ENCODE measurements around the gene IFNLR1.

Gene IFNLR1

GRCh38 chr1:24155011-24155782 lies 31.9 kb downstream of the IFNLR1 start:
- H3K4me3 ChIP-seq (replicated peaks in 1 of 2; ENCODE audit: low read depth in 2 of 2, low read length in 2 of 2): no peak overlapping the region
- no peak for DNase-seq (ENCODE audit: low read depth in 2 of 2)
- no peak for TF ChIP-seq CTCF (IDR thresholded peaks at IDR 0.05; ENCODE audit: low read depth, low read length)

GRCh38 chr1:24154215-24154614 lies 32.9 kb downstream of the IFNLR1 start:
- TF ChIP-seq CTCF (IDR thresholded peaks at IDR 0.05; ENCODE audit: low read depth, low read length): no peak
- no peak for DNase-seq (ENCODE audit: low read depth in 2 of 2)
- H3K4me3 ChIP-seq (replicated peaks in 1 of 2; ENCODE audit: low read depth in 2 of 2, low read length in 2 of 2): no peak overlapping the region

GRCh38 chr1:24152631-24153494 lies 34.2 kb downstream of the IFNLR1 start:
- no peak overlapping the region for H3K4me3 ChIP-seq (replicated peaks in 1 of 2; ENCODE audit: low read depth in 2 of 2, low read length in 2 of 2)
- no peak for DNase-seq (ENCODE audit: low read depth in 2 of 2)
- TF ChIP-seq CTCF (IDR thresholded peaks at IDR 0.05; ENCODE audit: low read depth, low read length): no peak

- TF ChIP-seq CTCF (IDR thresholded peaks at IDR 0.05; ENCODE audit: low read depth, low read length): no peak
- no peak for DNase-seq (ENCODE audit: low read depth in 2 of 2)
- H3K4me3 ChIP-seq (replicated peaks in 1 of 2; ENCODE audit: low read depth in 2 of 2, low read length in 2 of 2): no peak overlapping the region
Measured at GRCh38 chr1:24151175-24151533, 35.9 kb downstream of the IFNLR1 start.

GRCh38 chr1:24150234-24151174 lies 36.6 kb downstream of the IFNLR1 start:
- DNase-seq (ENCODE audit: low read depth in 2 of 2): peak; percentile 85 to 86
- peak overlapping the region in 1 of 2 donors; percentile 27 for H3K4me3 ChIP-seq (replicated peaks in 1 of 2; ENCODE audit: low read depth in 2 of 2, low read length in 2 of 2)
- TF ChIP-seq CTCF (IDR thresholded peaks at IDR 0.05; ENCODE audit: low read depth, low read length): peak; percentile 88

- DNase-seq (ENCODE audit: low read depth in 2 of 2): peak; percentile 59 to 65
- peak overlapping the region in 1 of 2 donors; percentile 27 for H3K4me3 ChIP-seq (replicated peaks in 1 of 2; ENCODE audit: low read depth in 2 of 2, low read length in 2 of 2)
Measured at GRCh38 chr1:24149866-24150233, 37.2 kb downstream of the IFNLR1 start.

More at GRCh38 chr1:24149866-24150233, 37.2 kb downstream of the IFNLR1 start:
- no peak for TF ChIP-seq CTCF (IDR thresholded peaks at IDR 0.05; ENCODE audit: low read depth, low read length)

All from cardiac fibroblast (primary cell).